Vagina (tissue), 2 donors: Measurements from ENCODE around the gene FGF3.

Source experiments
- POLR2AphosphoS5 ChIP-seq, 2 donors: sonication (generic); formaldehyde crosslinking; IDR thresholded peaks; one replicate each; pipeline ENCODE4 v1.9.0; 2017; ENCODE audit warnings: antibody characterized with exemption in 2 of 2, mild to moderate bottlenecking in 2 of 2, low read depth in 1 of 2; ENCODE audit not compliant: insufficient read depth in 1 of 2
- TF ChIP-seq, protein P1 (sequence below), 3 experiments: fragments of 450-650 bp in 2 of 3; fragments of 200-600 bp in 1 of 3; sonication (generic) in 1 of 3; IDR thresholded peaks; one replicate each; pipeline ENCODE4 v1.5.1; 2017 to 2019; ENCODE audit warnings: antibody characterized with exemption in 3 of 3, mild to moderate bottlenecking in 2 of 3, moderate library complexity in 2 of 3

DNA sequence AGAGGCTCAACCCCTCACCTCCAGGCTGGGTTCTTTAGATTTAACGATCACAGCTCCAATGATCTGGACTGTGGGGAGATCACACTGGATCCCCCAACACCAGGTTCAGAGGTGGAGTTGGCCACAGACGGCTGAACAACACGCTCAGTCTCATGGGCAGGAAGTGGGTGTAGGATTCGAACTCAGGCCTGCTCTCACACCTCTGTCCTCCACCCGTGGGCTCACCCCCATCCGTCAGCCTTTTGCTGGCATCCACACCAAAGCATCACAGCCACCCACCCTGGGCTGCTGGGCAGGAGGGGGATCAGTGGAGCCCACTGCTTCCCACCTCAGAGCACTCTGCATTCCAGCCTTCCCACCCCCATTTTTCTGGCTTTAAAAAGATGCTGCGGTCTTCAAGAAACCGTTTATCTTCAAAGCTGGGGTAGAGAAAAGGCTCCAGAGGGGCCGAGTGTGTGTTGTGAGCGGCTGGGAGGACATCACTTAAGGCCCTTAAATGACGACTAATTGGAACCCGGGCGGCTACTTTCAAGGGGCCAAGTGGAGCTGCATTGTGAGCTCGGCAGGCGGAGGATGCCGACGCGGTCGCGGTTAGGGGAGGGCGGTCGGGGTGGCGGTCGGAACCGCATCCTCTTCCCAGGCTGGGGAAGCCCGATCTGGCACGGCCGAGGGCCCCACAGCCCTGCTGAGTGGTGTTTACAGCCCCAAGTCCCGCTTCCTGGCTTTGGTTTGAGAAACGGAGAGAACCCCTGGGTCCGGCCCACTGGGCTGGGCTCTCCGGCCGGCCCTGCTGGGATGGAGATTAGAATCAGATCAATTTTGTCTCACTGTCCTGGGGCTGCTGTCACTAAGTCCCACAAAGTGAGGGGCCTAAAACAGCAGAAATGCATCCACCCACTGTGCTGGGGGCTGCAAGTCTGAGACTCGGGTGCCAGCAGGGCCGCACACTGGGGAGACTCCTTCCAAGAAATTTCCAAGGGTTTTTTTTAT, 15.9 kb upstream of the FGF3 start:
- TF ChIP-seq, protein P1, sequence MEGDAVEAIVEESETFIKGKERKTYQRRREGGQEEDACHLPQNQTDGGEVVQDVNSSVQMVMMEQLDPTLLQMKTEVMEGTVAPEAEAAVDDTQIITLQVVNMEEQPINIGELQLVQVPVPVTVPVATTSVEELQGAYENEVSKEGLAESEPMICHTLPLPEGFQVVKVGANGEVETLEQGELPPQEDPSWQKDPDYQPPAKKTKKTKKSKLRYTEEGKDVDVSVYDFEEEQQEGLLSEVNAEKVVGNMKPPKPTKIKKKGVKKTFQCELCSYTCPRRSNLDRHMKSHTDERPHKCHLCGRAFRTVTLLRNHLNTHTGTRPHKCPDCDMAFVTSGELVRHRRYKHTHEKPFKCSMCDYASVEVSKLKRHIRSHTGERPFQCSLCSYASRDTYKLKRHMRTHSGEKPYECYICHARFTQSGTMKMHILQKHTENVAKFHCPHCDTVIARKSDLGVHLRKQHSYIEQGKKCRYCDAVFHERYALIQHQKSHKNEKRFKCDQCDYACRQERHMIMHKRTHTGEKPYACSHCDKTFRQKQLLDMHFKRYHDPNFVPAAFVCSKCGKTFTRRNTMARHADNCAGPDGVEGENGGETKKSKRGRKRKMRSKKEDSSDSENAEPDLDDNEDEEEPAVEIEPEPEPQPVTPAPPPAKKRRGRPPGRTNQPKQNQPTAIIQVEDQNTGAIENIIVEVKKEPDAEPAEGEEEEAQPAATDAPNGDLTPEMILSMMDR (IDR thresholded peaks at IDR 0.05): no peak
- TF ChIP-seq POLR2AphosphoS5 (IDR thresholded peaks at IDR 0.05; ENCODE audit: insufficient read depth in 1 of 2, low read depth in 1 of 2): no peak
